ENCODE results near the gene KPRP.

DNA sequence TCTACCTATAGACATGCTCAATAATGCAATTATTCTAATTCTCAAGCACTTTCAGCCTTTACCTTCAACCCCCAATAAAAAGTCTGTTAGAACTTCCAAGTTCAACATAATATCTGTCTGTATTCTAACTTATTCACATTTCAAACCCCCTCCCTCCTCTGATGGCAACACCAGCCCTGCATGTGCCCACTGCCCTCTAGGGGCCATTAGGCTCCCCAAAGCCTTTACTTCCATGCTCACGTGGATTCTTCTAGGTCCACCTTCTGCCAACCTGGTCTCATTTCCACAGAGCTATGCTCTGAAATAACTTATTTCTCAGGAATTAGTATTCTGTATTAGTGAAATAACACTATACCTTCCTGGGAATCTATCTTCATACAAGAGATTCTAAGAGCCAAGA, 22.2 kb upstream of the KPRP start:
- no peak for TF ChIP-seq CTCF (IDR thresholded peaks at IDR 0.05)
- TF ChIP-seq EZH2 (IDR thresholded peaks at IDR 0.05): no peak
- TF ChIP-seq EZH2phosphoT487 (IDR thresholded peaks at IDR 0.05): no peak

All from neural progenitor cell (in vitro differentiated cells).